Sigmoid colon (tissue), 7 donors: ENCODE results near the gene SMYD3. TPM values are rescaled to one million over a fixed set of nuclear protein-coding genes. Genes with fewer than 3 reads are reported as not detected.

Source experiments
- DNase-seq: peaks from one replicate; pipeline ENCODE4 v3.0.0-alpha.2; 2019
- H3K27ac ChIP-seq, 4 donors: fragments of 200-600 bp; sonication (generic); one replicate each; pipeline ENCODE4 v1.5.1; 2016 to 2019; ENCODE audit warnings: mild to moderate bottlenecking in 1 of 4
- H3K27me3 ChIP-seq, 3 donors: fragments of 200-600 bp; sonication (generic); one replicate each; pipeline ENCODE4 v1.5.1; 2019; ENCODE audit warnings: mild to moderate bottlenecking in 1 of 3
- H3K36me3 ChIP-seq, 4 donors: fragments of 200-600 bp; sonication (generic); one replicate each; pipeline ENCODE4 v1.5.1; 2016 to 2019
- H3K4me1 ChIP-seq, 4 donors: fragments of 200-600 bp; sonication (generic); one replicate each; pipeline ENCODE4 v1.5.1; 2017 to 2019
- H3K4me3 ChIP-seq, 4 donors: fragments of 200-600 bp; sonication (generic); one replicate each; pipeline ENCODE4 v1.5.1; 2017 to 2019; ENCODE audit warnings: mild to moderate bottlenecking in 2 of 4, moderate library complexity in 1 of 4
- H3K9me3 ChIP-seq, 4 donors: fragments of 200-600 bp in 3 of 4; sonication (generic) in 3 of 4; one replicate each; pipeline versions ENCODE4 v1.5.1 to v1.6.1; 2013 to 2019
- CTCF ChIP-seq, 4 experiments: fragments of 450-650 bp in 3 of 4; fragments of 200-600 bp in 1 of 4; IDR thresholded peaks; one replicate each; pipeline ENCODE4 v1.5.1; 2016 to 2019; ENCODE audit warnings: antibody characterized with exemption in 4 of 4, mild to moderate bottlenecking in 3 of 4, moderate library complexity in 2 of 4
- EP300 ChIP-seq, 4 donors: sonication (generic); formaldehyde crosslinking; IDR thresholded peaks; one replicate each; pipeline ENCODE4 v1.6.1; 2017; ENCODE audit warnings: antibody characterized with exemption in 4 of 4
- POLR2A ChIP-seq, 2 donors: fragments of 450-650 bp; IDR thresholded peaks; one replicate each; pipeline ENCODE4 v1.6.1; 2016; ENCODE audit warnings: antibody characterized with exemption in 2 of 2, mild to moderate bottlenecking in 2 of 2, moderate library complexity in 2 of 2
- POLR2AphosphoS5 ChIP-seq, 4 donors: sonication (generic); formaldehyde crosslinking; IDR thresholded peaks; one replicate each; pipeline ENCODE4 v1.6.1; 2017; ENCODE audit warnings: antibody characterized with exemption in 4 of 4
- WGBS, 2 donors: extraction: QIAGEN DNeasy Blood & Tissue Kit; methylation state at CpG; one replicate each; pipeline ENCODE4 v1.1.7; 2013; 5-methylcytosine and 5-hydroxymethylcytosine counted together
- intact Hi-C: fragments of 100-400 bp; cut with DNase I; formaldehyde crosslinking; loops from one replicate; pipeline ENCODE4 v1.15.1; 2023
- polyA plus RNA-seq, 3 donors: library from polyadenylated mRNA; stranded (reverse); fragments of 200-250 nt; gene quantifications; one replicate each; pipeline ENCODE4 v1.2.3, GENCODE V29; 2013
- total RNA-seq, 4 donors: library from RNA; depleted of rRNA; stranded (reverse); fragments of >200 nt; gene quantifications; one replicate each; pipeline ENCODE4 v1.1.0, GENCODE V29; 2016
- donor health status: healthy with polysubstance abuse.
- donor health status: Bipolar disorder and iron deficiency.
- donor health status: healthy.

The SMYD3 gene
- total and polyA plus RNA-seq, 7 donors, result 8.7 to 23.8 (median 17.1) TPM

DNA sequence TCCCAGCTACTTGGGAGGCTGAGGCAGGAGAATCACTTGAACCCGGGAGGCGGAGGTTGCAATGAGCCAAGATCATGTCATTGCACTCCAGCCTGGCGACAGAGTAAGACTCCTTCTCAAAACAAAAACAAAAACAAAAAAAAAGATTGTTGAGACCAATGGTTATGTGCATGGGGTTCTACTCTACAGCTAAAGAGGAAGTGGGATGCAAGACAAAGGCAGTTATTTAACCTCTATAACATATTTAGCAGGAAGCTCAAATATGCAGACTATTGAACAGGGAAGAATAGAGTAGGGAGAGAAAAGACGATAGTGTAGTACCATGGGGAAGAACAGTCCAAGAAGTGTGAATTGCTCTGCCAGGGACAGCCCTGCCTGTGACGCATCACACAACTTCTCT, 227.7 kb downstream of the SMYD3 start:
- DNase-seq, result no peak
- no peaks in the 10 kb centered on the region for H3K27me3 ChIP-seq
- no peaks in the 10 kb centered on the region for H3K9me3 ChIP-seq
- no peak overlapping the region for H3K27ac ChIP-seq
- H3K36me3 ChIP-seq, result no peaks in the 10 kb centered on the region
- 92 to 95% methylated on average over 5 of the region's 5 CpGs for WGBS, 2 donors
- no peak overlapping the region for H3K4me3 ChIP-seq
- intact Hi-C loops, result loop anchor here (10.0 kb wide), 1 partner anchor 265 kb away; no protein-coding TSS in a partner anchor
- no peak for TF ChIP-seq CTCF (IDR thresholded peaks at IDR 0.05)
- no peak for TF ChIP-seq EP300 (IDR thresholded peaks at IDR 0.05)
- no peak for TF ChIP-seq POLR2AphosphoS5 (IDR thresholded peaks at IDR 0.05)
- TF ChIP-seq POLR2A (IDR thresholded peaks at IDR 0.05), result no peak
- H3K4me1 ChIP-seq, result no peaks in the 10 kb centered on the region

- Histone ChIP-seq H3K4me3 (no peak overlapping the region), H3K27me3 (no peaks in the 10 kb centered on the region), H3K4me1 (no peaks in the 10 kb centered on the region), H3K9me3 (no peaks in the 10 kb centered on the region), H3K36me3 (no peaks in the 10 kb centered on the region), H3K27ac (no peak overlapping the region)
- no peak for DNase-seq
- no peak for TF ChIP-seq CTCF (IDR thresholded peaks at IDR 0.05)
- no peak for TF ChIP-seq POLR2A (IDR thresholded peaks at IDR 0.05)
- no peak for TF ChIP-seq POLR2AphosphoS5 (IDR thresholded peaks at IDR 0.05)
- TF ChIP-seq EP300 (IDR thresholded peaks at IDR 0.05), result no peak
- 96 to 98% methylated on average over 6 of the region's 6 CpGs for WGBS, 2 donors
- intact Hi-C loops, result loop anchor here (10.0 kb wide), 1 partner anchor 264 kb away; no protein-coding TSS in a partner anchor
Measured at GRCh38 chr1:246278371-246278770, 228.7 kb downstream of the SMYD3 start.

DNA sequence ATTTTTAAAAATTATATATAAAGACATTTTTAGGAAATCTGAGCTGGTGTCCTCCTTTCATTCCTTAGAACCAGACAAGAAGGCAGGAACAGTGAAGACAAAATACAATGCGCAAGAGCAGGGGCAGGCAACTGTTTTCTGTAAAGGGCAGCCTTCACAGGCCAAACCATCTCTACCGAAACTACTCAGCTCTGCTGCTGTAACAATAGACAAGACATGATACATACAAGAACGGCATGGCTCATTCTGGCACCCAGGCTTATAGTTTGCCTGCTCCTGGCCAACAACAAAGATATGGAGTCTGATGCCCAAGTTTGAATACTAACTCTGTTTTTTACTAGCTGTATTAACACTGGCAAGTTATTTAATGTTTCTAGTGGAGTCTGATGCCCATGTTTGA, 232.0 kb downstream of the SMYD3 start:
- Histone ChIP-seq H3K4me1 (no peaks in the 10 kb centered on the region), H3K9me3 (no peaks in the 10 kb centered on the region), H3K27ac (peak overlapping the region in 3 of 4 donors; percentile 23 to 46 (median 41)), H3K4me3 (no peak overlapping the region), H3K36me3 (no peaks in the 10 kb centered on the region), H3K27me3 (no peaks in the 10 kb centered on the region)
- 92 to 95% methylated on average over 3 of the region's 3 CpGs for WGBS, 2 donors
- intact Hi-C loops, result loop anchor here (10.0 kb wide), 1 partner anchor 260 kb away; no protein-coding TSS in a partner anchor
- no peak for TF ChIP-seq POLR2A (IDR thresholded peaks at IDR 0.05)
- TF ChIP-seq CTCF (IDR thresholded peaks at IDR 0.05), result no peak
- TF ChIP-seq POLR2AphosphoS5 (IDR thresholded peaks at IDR 0.05), result no peak
- no peak for TF ChIP-seq EP300 (IDR thresholded peaks at IDR 0.05)
- DNase-seq, result no peak

- WGBS, 2 donors, result 71 to 82% methylated on average over 2 of the region's 2 CpGs
Measured at GRCh38 chr1:246274186-246274585, 232.9 kb downstream of the SMYD3 start.

More at GRCh38 chr1:246274186-246274585, 232.9 kb downstream of the SMYD3 start:
- H3K27me3 ChIP-seq, result no peaks in the 10 kb centered on the region
- intact Hi-C loops, result loop anchor here (10.0 kb wide), 1 partner anchor 259 kb away; no protein-coding TSS in a partner anchor
- peak overlapping the region in 3 of 4 donors; percentile 23 to 46 (median 41) for H3K27ac ChIP-seq
- H3K4me1 ChIP-seq, result no peaks in the 10 kb centered on the region
- no peak overlapping the region for H3K4me3 ChIP-seq
- no peaks in the 10 kb centered on the region for H3K36me3 ChIP-seq
- no peaks in the 10 kb centered on the region for H3K9me3 ChIP-seq
- no peak for DNase-seq
- TF ChIP-seq POLR2AphosphoS5 (IDR thresholded peaks at IDR 0.05) (no peak), CTCF (IDR thresholded peaks at IDR 0.05) (no peak), EP300 (IDR thresholded peaks at IDR 0.05) (no peak), POLR2A (IDR thresholded peaks at IDR 0.05) (no peak)
